Mesodermal cell (in vitro differentiated cells): ENCODE measurements around the gene OR5D14. TPM values are rescaled to one million over a fixed set of nuclear protein-coding genes. Genes with fewer than 3 reads are reported as not detected.

Experiments used
- H3K27ac ChIP-seq: 2 replicates; pipeline ENCODE4 v1.7.0; 2013; ENCODE audit warnings: mild to moderate bottlenecking, low read depth, low read length, moderate library complexity; ENCODE audit not compliant: severe bottlenecking
- H3K36me3 ChIP-seq: 2 replicates; pipeline ENCODE4 v1.7.1; 2013; ENCODE audit warnings: mild to moderate bottlenecking, low read length, moderate library complexity; ENCODE audit not compliant: control insufficient read depth, insufficient read depth
- H3K4me1 ChIP-seq: one replicate; pipeline ENCODE4 v1.7.1; 2013; ENCODE audit warnings: mild to moderate bottlenecking, low read length; ENCODE audit not compliant: insufficient read depth, control insufficient read depth, poor library complexity, severe bottlenecking
- H3K4me3 ChIP-seq: 2 replicates; pipeline ENCODE4 v1.7.0; 2013; ENCODE audit warnings: low read length, control low read depth, mild to moderate bottlenecking; ENCODE audit not compliant: insufficient read depth, poor library complexity, severe bottlenecking; ENCODE audit errors: extremely low read depth
- H3K9me3 ChIP-seq: 2 replicates; pipeline ENCODE4 v1.7.1; 2013; ENCODE audit warnings: mild to moderate bottlenecking, low read length, moderate library complexity; ENCODE audit not compliant: control insufficient read depth
- WGBS, 2 experiments: methylation state at CpG; one replicate each; pipeline ENCODE4 v1.1.5; 2013; ENCODE audit warnings: missing lambda C conversion rate in 2 of 2; ENCODE audit not compliant: insufficient coverage in 2 of 2; 5-methylcytosine and 5-hydroxymethylcytosine counted together
- polyA plus RNA-seq, 2 experiments: library from polyadenylated mRNA; stranded (reverse); fragments of 50-300 nt; gene quantifications; one replicate each; pipeline ENCODE4 v1.2.3, GENCODE V29; 2013

OR5D14 gene
- not detected for polyA plus RNA-seq (2013, experiment 1 of 2)
- not detected for polyA plus RNA-seq (2013, experiment 2 of 2)

DNA sequence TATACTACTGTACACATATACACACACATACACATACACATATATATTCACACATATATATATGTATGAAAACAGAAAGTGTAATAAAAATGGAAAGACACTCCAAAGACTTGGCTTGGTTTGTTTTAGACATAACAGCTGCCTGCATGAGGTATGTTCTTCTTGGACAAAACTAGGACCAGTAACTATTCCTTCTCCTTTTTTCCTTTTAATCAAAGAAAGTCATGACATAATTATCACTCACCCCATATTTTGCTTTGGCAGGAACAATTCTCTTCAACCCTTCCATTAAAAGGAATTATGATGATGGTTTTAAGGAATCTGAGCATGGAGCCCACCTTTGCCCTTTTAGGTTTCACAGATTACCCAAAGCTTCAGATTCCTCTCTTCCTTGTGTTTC lies at the start of gene OR5D14:
Gene OR5D14 (plus strand): TSS at position 301 of the 400 bp plus-strand sequence. CDS start 0 bp downstream, at position 301.
- H3K4me3 ChIP-seq, result no peak within 1 kb of the TSS
- H3K27ac ChIP-seq, result no peak within 1 kb of the TSS
- H3K4me1 ChIP-seq, result no peaks in the 10 kb centered on the region
- no peaks in the 10 kb centered on the region for H3K36me3 ChIP-seq
- H3K9me3 ChIP-seq, result peaks cover 37% of the 10 kb centered on the region

GRCh38 chr11:55773138-55773537 lies 22.2 kb upstream of the OR5D14 start, which contains the start of gene OR5D13:
Gene OR5D13 (plus strand): TSS chr11:55773438. CDS start chr11:55773438, 0 bp downstream.
- Histone ChIP-seq H3K4me1 (no peaks in the 10 kb centered on the region), H3K27ac (no peak within 1 kb of the TSS), H3K9me3 (peaks cover 35% of the 10 kb centered on the region), H3K36me3 (no peaks in the 10 kb centered on the region), H3K4me3 (no peak within 1 kb of the TSS)

GRCh38 chr11:55791606-55792005 lies 3.8 kb upstream of the OR5D14 start:
- Histone ChIP-seq H3K27ac (no peak overlapping the region), H3K4me3 (no peak overlapping the region), H3K4me1 (no peaks in the 10 kb centered on the region), H3K36me3 (no peaks in the 10 kb centered on the region), H3K9me3 (peaks cover 42% of the 10 kb centered on the region)
- no CpG with 5 or more reads among the region's 1 CpG for WGBS, 2 experiments

DNA sequence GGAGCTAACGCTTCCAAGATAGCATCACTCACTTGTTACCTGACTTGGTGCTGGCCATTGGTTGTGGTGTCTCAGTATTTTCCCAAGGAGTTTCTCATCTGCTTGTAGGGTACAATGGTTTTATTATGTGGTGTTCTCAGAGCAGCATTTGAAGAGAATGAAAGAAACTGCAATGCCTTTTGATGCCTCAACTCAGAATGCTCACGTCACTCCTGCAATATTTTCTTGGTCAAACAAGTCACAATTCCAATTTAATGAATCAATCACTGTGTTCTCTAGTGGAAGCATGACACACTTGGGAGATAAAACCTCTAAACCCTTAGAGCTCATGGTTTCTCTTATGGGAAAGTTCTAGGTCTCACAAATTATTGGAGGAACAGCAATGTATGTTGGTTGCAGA lies 2.0 kb upstream of the OR5D14 start:
- no peak overlapping the region for H3K27ac ChIP-seq
- 50% methylated on average over 1 of the region's 2 CpGs; no CpG with 5 or more reads in 1 of the 2 experiments for WGBS, 2 experiments
- H3K36me3 ChIP-seq, result no peaks in the 10 kb centered on the region
- H3K4me3 ChIP-seq, result no peak overlapping the region
- no peaks in the 10 kb centered on the region for H3K4me1 ChIP-seq
- H3K9me3 ChIP-seq, result peaks cover 31% of the 10 kb centered on the region

DNA sequence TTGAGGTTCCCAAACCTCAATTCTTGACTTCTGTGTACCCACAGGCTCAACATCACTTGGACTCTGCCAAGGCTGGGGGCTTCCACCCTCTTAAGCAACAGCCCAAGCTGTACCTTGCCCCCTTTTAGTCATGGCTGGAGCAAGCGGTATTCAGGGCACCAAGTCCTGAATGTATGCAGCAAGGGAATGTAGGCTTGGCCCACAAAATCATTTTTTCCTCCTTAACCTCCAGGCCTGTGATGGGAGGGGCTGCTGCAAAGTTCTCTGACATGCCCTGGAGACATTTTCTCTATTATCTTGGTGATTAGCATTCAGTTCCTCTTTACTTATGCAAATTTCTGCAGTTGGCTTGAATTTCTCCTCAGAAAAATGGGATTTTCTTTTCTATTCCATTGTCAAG lies 10.9 kb downstream of the OR5D14 start:
- no CpG with 5 or more reads among the region's 1 CpG for WGBS, 2 experiments
- no peak overlapping the region for H3K27ac ChIP-seq
- peaks cover 47% of the 10 kb centered on the region for H3K9me3 ChIP-seq
- no peaks in the 10 kb centered on the region for H3K4me1 ChIP-seq
- no peaks in the 10 kb centered on the region for H3K36me3 ChIP-seq
- no peak overlapping the region for H3K4me3 ChIP-seq

- Histone ChIP-seq H3K9me3 (peaks cover 52% of the 10 kb centered on the region), H3K36me3 (no peaks in the 10 kb centered on the region), H3K4me3 (no peak within 1 kb of the TSS), H3K27ac (no peak within 1 kb of the TSS), H3K4me1 (no peaks in the 10 kb centered on the region)
- no CpG with 5 or more reads among the region's 1 CpG for WGBS, 2 experiments
These were observed 15.7 kb downstream of the OR5D14 start, which contains the start of gene OR5L1 for GRCh38 chr11:55811067-55811466. Gene OR5L1 (plus strand): TSS chr11:55811367. CDS start chr11:55811467, 100 bp downstream.

DNA sequence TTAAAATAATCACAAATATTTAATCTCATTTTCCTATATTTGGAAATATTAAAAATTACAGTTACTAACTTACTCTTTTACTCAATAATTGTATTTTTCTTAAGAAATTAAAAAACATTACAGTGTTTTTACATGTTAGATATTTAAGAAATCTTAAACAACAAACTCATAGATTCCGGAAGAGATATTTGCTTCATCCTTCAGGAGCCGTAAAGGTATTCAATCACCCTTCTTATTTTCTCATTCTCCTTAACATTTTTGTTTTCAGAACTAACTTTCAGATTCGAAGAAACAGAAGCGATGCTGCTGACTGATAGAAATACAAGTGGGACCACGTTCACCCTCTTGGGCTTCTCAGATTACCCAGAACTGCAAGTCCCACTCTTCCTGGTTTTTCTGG lies 24.0 kb downstream of the OR5D14 start, which contains the start of gene OR5D18:
Gene OR5D18 (plus strand): TSS at position 301 of the 400 bp plus-strand sequence. CDS start 0 bp downstream, at position 301.
- no peak within 1 kb of the TSS for H3K4me3 ChIP-seq
- H3K27ac ChIP-seq, result no peak within 1 kb of the TSS
- H3K9me3 ChIP-seq, result peaks cover 50% of the 10 kb centered on the region
- no peaks in the 10 kb centered on the region for H3K4me1 ChIP-seq
- 78% methylated on average over 5 of the region's 5 CpGs; no CpG with 5 or more reads in 1 of the 2 experiments for WGBS, 2 experiments
- H3K36me3 ChIP-seq, result no peaks in the 10 kb centered on the region

DNA sequence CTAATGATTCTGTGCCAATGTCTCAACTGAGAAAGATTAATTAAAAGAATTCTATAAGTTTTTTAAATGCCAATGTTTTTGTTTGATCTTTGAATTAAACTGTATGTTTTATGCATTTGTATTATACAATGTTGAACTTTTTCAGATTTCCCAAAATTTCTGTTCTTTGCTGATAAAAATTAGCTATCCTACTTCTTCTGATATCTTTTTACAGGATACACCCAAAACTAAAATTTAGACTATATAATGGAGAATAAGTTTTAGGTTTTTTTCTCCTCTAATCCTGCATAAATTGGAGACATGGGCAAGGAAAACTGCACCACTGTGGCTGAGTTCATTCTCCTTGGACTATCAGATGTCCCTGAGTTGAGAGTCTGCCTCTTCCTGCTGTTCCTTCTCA lies 31.6 kb downstream of the OR5D14 start, which contains the start of gene OR5L2:
Gene OR5L2 (plus strand): TSS at position 301 of the 400 bp plus-strand sequence. CDS start 0 bp downstream, at position 301.
- Histone ChIP-seq H3K27ac (no peak within 1 kb of the TSS), H3K9me3 (peaks cover 30% of the 10 kb centered on the region), H3K4me3 (no peak within 1 kb of the TSS), H3K4me1 (no peaks in the 10 kb centered on the region), H3K36me3 (no peaks in the 10 kb centered on the region)

DNA sequence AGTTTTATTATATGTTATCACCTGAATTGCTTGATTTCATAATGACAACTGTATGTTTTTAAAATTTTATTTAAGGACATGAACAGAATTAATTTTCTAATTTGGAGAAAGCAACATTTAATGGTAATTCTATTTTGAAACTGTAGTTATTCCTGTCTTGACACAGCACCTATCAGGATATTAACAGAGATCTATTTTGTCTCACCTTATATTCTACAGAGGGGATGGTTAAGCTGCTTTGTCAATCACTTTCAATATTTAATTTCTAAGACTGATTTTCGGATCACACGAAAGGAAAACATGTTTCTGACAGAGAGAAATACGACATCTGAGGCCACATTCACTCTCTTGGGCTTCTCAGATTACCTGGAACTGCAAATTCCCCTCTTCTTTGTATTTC lies 43.1 kb downstream of the OR5D14 start, which contains the start of gene OR5D16:
Gene OR5D16 (plus strand): TSS at position 301 of the 400 bp plus-strand sequence. CDS start 0 bp downstream, at position 301.
- WGBS, 2 experiments, result 17% methylated on average over 1 of the region's 3 CpGs; no CpG with 5 or more reads in 1 of the 2 experiments
- Histone ChIP-seq H3K9me3 (peaks cover 34% of the 10 kb centered on the region), H3K4me1 (no peaks in the 10 kb centered on the region), H3K36me3 (no peaks in the 10 kb centered on the region), H3K27ac (no peak within 1 kb of the TSS), H3K4me3 (no peak within 1 kb of the TSS)
